ENCODE results near the gene PDE4B.

The PDE4B gene

DNA sequence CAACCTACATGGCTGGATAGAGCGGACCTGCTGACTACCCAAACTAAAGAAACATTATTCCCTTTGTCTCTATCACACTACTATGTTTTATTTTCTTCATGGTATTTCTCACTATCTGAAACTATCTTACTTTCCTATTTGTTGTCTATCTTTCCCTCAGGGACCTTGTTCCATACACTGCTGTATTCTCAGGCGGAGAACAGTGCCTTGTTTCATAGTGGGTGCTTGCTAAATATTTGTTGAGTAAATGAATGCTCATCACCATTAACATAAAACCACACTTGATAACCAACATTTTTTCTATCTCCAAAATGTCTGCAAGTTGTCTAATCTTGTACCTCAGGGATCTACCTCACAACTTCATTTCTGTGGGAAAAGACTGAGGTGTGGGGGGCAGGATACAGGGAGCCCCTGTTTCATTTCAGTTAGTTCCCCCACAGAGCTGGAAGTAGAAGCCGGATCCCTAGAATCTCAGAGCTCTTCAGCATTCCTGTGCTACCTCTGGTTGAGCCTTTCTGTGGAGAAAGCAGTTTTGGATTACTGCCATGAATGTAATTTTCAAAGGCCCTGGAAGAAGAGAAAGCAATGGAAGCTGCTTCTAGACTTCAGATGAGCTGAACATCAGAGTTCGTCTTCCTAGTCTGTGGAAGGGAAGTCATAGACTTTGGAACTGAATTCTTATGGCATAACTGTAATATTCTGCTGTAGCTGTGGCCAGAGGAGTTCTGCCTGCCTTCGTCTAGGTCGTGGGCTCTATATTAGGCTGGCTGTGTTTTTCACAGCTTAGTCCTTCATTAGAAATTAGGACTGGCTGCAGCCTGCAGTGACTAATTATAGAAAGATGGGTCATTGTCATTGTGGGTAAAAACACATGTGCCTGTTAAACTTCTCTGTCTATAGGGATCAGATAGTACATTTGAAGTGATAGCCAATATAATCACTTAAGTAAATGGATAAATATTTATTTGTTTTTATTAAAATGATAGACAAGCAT lies 448.1 kb downstream of the PDE4B start:
- no peak for TF ChIP-seq CTCF (IDR thresholded peaks at IDR 0.05; ENCODE audit: borderline replicate concordance, control extremely low read depth, extremely low read depth, insufficient read depth, missing control alignments)
- DNase-seq (ENCODE audit: low spot score): no peak
- in situ Hi-C loops (cut with MboI; ENCODE audit: low sequenced_read_pairs, unreplicated experiment): loop anchor here (5.0 to 25.0 kb wide), 3 partner anchors 288 to 828 kb away; partner anchors contain the start of genes LEPR and LEPROT

- DNase-seq (ENCODE audit: low spot score): peak; percentile 43
- in situ Hi-C loops (cut with MboI; ENCODE audit: low sequenced_read_pairs, unreplicated experiment): loop anchor here (5.0 to 25.0 kb wide), 3 partner anchors 291 to 831 kb away; partner anchors contain the start of genes LEPR and LEPROT
- TF ChIP-seq CTCF (IDR thresholded peaks at IDR 0.05; ENCODE audit: borderline replicate concordance, control extremely low read depth, extremely low read depth, insufficient read depth, missing control alignments): peak; percentile 98
These were observed 450.2 kb downstream of the PDE4B start for GRCh38 chr1:66242646-66243547.

DNA sequence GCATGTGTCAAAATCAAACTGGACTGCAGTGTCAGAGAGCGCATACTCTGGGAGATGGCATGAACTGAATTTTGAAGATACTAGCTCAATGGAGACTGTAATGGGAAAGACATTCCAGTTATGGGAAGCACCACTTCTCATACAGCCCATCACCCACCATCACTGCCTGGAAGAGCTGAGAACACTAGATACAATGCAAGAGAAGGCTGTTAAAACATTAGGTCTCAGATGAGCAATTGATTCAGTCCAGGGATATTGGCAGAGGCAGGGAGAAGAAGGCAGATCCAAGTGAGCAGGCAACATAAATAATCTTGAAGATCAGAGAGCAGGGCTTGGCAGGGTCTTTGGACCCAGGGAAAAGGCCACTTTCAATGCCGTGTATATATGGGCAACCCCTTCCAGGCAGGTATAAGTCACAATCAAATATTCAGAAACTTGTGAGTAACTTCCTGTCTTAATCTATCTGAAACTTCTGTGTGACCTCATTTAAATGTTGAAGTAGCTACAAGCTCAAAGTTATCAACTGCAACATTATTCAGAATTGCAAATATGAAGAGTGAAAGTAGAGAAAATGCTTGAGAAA lies 450.9 kb downstream of the PDE4B start:
- TF ChIP-seq CTCF (IDR thresholded peaks at IDR 0.05; ENCODE audit: borderline replicate concordance, control extremely low read depth, extremely low read depth, insufficient read depth, missing control alignments): no peak
- DNase-seq (ENCODE audit: low spot score): no peak
- in situ Hi-C loops (cut with MboI; ENCODE audit: low sequenced_read_pairs, unreplicated experiment): loop anchor here (5.0 to 25.0 kb wide), 3 partner anchors 291 to 831 kb away; partner anchors contain the start of genes LEPR and LEPROT

GRCh38 chr1:66244429-66244828 lies 451.7 kb downstream of the PDE4B start:
- TF ChIP-seq CTCF (IDR thresholded peaks at IDR 0.05; ENCODE audit: borderline replicate concordance, control extremely low read depth, extremely low read depth, insufficient read depth, missing control alignments): no peak
- DNase-seq (ENCODE audit: low spot score): no peak
- in situ Hi-C loops (cut with MboI; ENCODE audit: low sequenced_read_pairs, unreplicated experiment): loop anchor here (5.0 to 25.0 kb wide), 3 partner anchors 292 to 832 kb away; partner anchors contain the start of genes LEPR and LEPROT

GRCh38 chr1:66245691-66246090 lies 453.0 kb downstream of the PDE4B start:
- in situ Hi-C loops (cut with MboI; ENCODE audit: low sequenced_read_pairs, unreplicated experiment): loop anchor here (25.0 kb wide), 2 partner anchors 533 to 833 kb away; partner anchors contain the start of genes LEPR and LEPROT
- DNase-seq (ENCODE audit: low spot score): no peak
- no peak for TF ChIP-seq CTCF (IDR thresholded peaks at IDR 0.05; ENCODE audit: borderline replicate concordance, control extremely low read depth, extremely low read depth, insufficient read depth, missing control alignments)

Data from GM13976 (cell line).